ENCODE measurements around the gene SH3TC1.

The SH3TC1 gene

GRCh38 chr4:8242782-8243560 lies 43.9 kb downstream of the SH3TC1 start:
- no peak for DNase-seq (ENCODE audit: low read depth, low spot score)

GRCh38 chr4:8244001-8244757 lies 45.1 kb downstream of the SH3TC1 start:
- no peak for DNase-seq (ENCODE audit: low read depth, low spot score)

GRCh38 chr4:8244931-8245460 lies 45.9 kb downstream of the SH3TC1 start:
- DNase-seq (ENCODE audit: low read depth, low spot score), result no peak

- DNase-seq (ENCODE audit: low read depth, low spot score), result no peak
Observed at GRCh38 chr4:8245884-8246833, 47.1 kb downstream of the SH3TC1 start.

- no peak for DNase-seq (ENCODE audit: low read depth, low spot score)
Observed at GRCh38 chr4:8247047-8247930, 48.2 kb downstream of the SH3TC1 start.

- DNase-seq (ENCODE audit: low read depth, low spot score), result no peak
Observed at GRCh38 chr4:8248091-8248490, 49.0 kb downstream of the SH3TC1 start.

- no peak for DNase-seq (ENCODE audit: low read depth, low spot score)
Observed at GRCh38 chr4:8250227-8250626, 51.1 kb downstream of the SH3TC1 start.

- DNase-seq (ENCODE audit: low read depth, low spot score), result no peak
Observed at GRCh38 chr4:8250637-8251036, 51.5 kb downstream of the SH3TC1 start.

GRCh38 chr4:8251110-8251883 lies 52.2 kb downstream of the SH3TC1 start:
- DNase-seq (ENCODE audit: low read depth, low spot score), result no peak

GRCh38 chr4:8252301-8253173 lies 53.4 kb downstream of the SH3TC1 start:
- DNase-seq (ENCODE audit: low read depth, low spot score), result no peak

GRCh38 chr4:8254076-8254475 lies 55.0 kb downstream of the SH3TC1 start:
- no peak for DNase-seq (ENCODE audit: low read depth, low spot score)

GRCh38 chr4:8255698-8256441 lies 56.8 kb downstream of the SH3TC1 start:
- no peak for DNase-seq (ENCODE audit: low read depth, low spot score)

GRCh38 chr4:8257854-8258253 lies 58.8 kb downstream of the SH3TC1 start:
- no peak for DNase-seq (ENCODE audit: low read depth, low spot score)

GRCh38 chr4:8258552-8259212 lies 59.6 kb downstream of the SH3TC1 start:
- DNase-seq (ENCODE audit: low read depth, low spot score), result no peak

GRCh38 chr4:8259743-8260430 lies 60.8 kb downstream of the SH3TC1 start:
- no peak for DNase-seq (ENCODE audit: low read depth, low spot score)

- no peak for DNase-seq (ENCODE audit: low read depth, low spot score)
Observed at GRCh38 chr4:8260656-8261111, 61.6 kb downstream of the SH3TC1 start.

Data from activated CD4-positive, CD25-positive, alpha-beta regulatory T cell treated with anti-CD3 and anti-CD28 coated beads, Interleukin-2, amount 50 U/mL, for 16 hours (primary cell).